GM23338 (cell line): ENCODE results near the gene IQGAP1. TPM values are rescaled to one million over a fixed set of nuclear protein-coding genes. Genes with fewer than 3 reads are reported as not detected.

Experiments
- ATAC-seq: fragments of 200-7000 bp; cut with Tn5 transposase; 3 replicates; pipeline ENCODE4 v1.9.1; 2020
- DNase-seq: peaks from one replicate; pipeline ENCODE4 v3.0.0-alpha.2; 2015; ENCODE audit warnings: low spot score
- H2AFZ ChIP-seq: fragments of 200-600 bp; sonication (generic); 2 replicates; pipeline ENCODE4 v1.8.0; 2016; ENCODE audit warnings: antibody characterized with exemption, mild to moderate bottlenecking, moderate library complexity
- H3F3A ChIP-seq: fragments of 200-600 bp; sonication (generic); replicated peaks from 2 replicates; pipeline ENCODE4 v1.8.0; 2017; ENCODE audit warnings: antibody characterized with exemption, mixed run types, low read depth
- H3K27ac ChIP-seq: fragments of 200-600 bp; sonication (generic); 2 replicates; pipeline ENCODE4 v1.6.1; 2016; ENCODE audit warnings: low read depth
- H3K27me3 ChIP-seq: fragments of 200-600 bp; sonication (generic); 2 replicates; pipeline ENCODE4 v1.8.0; 2016; ENCODE audit warnings: mild to moderate bottlenecking, mixed run types, moderate library complexity; ENCODE audit not compliant: insufficient read depth
- H3K36me3 ChIP-seq: fragments of 200-600 bp; sonication (generic); 2 replicates; pipeline ENCODE4 v1.8.0; 2016; ENCODE audit warnings: mild to moderate bottlenecking; ENCODE audit not compliant: insufficient read depth
- H3K4me1 ChIP-seq: fragments of 200-600 bp; sonication (generic); 2 replicates; pipeline ENCODE4 v1.8.0; 2016; ENCODE audit warnings: mild to moderate bottlenecking, moderate library complexity; ENCODE audit not compliant: insufficient read depth
- H3K4me2 ChIP-seq: fragments of 200-600 bp; sonication (generic); 2 replicates; pipeline ENCODE4 v1.7.1; 2017; ENCODE audit warnings: mixed run types
- H3K4me3 ChIP-seq: fragments of 200-600 bp; sonication (generic); 2 replicates; pipeline ENCODE4 v1.6.1; 2016; ENCODE audit warnings: mixed run types
- H3K79me2 ChIP-seq: fragments of 200-600 bp; sonication (generic); replicated peaks from 2 replicates; pipeline ENCODE4 v1.8.0; 2017; ENCODE audit warnings: mild to moderate bottlenecking; ENCODE audit not compliant: insufficient read depth
- H3K9me2 ChIP-seq: fragments of 200-600 bp; sonication (generic); 2 replicates; pipeline ENCODE4 v1.8.0; 2017; ENCODE audit not compliant: insufficient read depth
- H4K20me1 ChIP-seq: fragments of 200-600 bp; sonication (generic); replicated peaks from 2 replicates; pipeline ENCODE4 v1.8.0; 2017; ENCODE audit warnings: mild to moderate bottlenecking; ENCODE audit not compliant: insufficient read depth
- H3K27ac Mint-ChIP-seq: 2 replicates; pipeline ENCODE4 v1.8.0; 2020; ENCODE audit warnings: inconsistent platforms, mild to moderate bottlenecking, moderate library complexity, mixed read lengths
- H3K27me3 Mint-ChIP-seq: 3 replicates; pipeline ENCODE4 v1.8.0; 2022; ENCODE audit warnings: low read depth, mild to moderate bottlenecking, moderate library complexity, mixed read lengths, inconsistent platforms; ENCODE audit not compliant: insufficient read depth, poor library complexity
- H3K36me3 Mint-ChIP-seq: 3 replicates; pipeline ENCODE4 v1.8.0; 2021; ENCODE audit warnings: low read depth, mild to moderate bottlenecking, inconsistent platforms, moderate library complexity, mixed read lengths
- H3K4me1 Mint-ChIP-seq: 3 replicates; pipeline ENCODE4 v1.8.0; 2020; ENCODE audit warnings: mild to moderate bottlenecking, inconsistent platforms, mixed read lengths
- H3K4me3 Mint-ChIP-seq: 3 replicates; pipeline ENCODE4 v1.8.0; 2021; ENCODE audit warnings: moderate library complexity, mild to moderate bottlenecking, inconsistent platforms, mixed read lengths
- H3K9me3 Mint-ChIP-seq: 3 replicates; pipeline ENCODE4 v1.8.0; 2020; ENCODE audit warnings: moderate library complexity, mild to moderate bottlenecking, inconsistent platforms, mixed read lengths
- EZH2phosphoT487 ChIP-seq: fragments of 200-600 bp; sonication (generic); IDR thresholded peaks from one replicate; pipeline ENCODE4 v1.8.1; 2018; ENCODE audit warnings: antibody characterized with exemption; ENCODE audit not compliant: unreplicated experiment
- polyA plus RNA-seq: library from polyadenylated mRNA; unstranded; fragments of >200 nt; fragmentation: Nextera tagmentation; extraction: Ambion mirVana; gene quantifications from 2 replicates; pipeline ENCODE4 v1.2.1, GENCODE V29; 2016
- total RNA-seq: library from RNA; depleted of rRNA; stranded (reverse); fragments of >200 nt; shearing (Covaris generic); gene quantifications from 2 replicates; pipeline ENCODE4 v1.2.3, GENCODE V29; 2014
- TF ChIP-seq, protein P1 (sequence below): fragments of 250-450 bp; sonication (Bioruptor Pico); IDR thresholded peaks from 2 replicates; pipeline ENCODE4 v1.5.0; 2020; ENCODE audit warnings: mild to moderate bottlenecking, moderate library complexity
- TF ChIP-seq, protein P2 (sequence below): IDR thresholded peaks from one replicate; pipeline ENCODE4 v1.6.1; 2018; ENCODE audit warnings: antibody characterized with exemption; ENCODE audit not compliant: unreplicated experiment

IQGAP1 gene
- total and polyA plus RNA-seq, 2 experiments from 2014 or later: 92.7 to 159 TPM

DNA sequence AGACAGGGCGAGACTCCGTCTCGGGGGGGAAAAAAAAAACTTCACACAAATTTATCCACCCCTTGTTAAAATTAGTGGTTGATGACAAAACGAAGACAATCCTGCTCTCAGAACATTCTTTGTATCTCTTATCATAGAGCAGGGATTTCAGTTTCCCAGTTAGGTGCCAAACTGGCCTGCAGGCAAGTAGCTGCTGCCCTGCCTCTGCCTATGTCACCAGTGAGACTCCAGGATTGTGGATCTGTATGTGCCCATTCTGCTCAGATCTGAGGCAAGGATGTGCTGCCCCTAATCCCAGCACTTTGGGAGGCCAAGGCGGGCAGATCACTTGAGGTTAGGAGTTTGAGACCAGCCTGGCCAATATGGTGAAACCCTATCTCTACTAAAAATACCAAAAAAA lies 54.4 kb downstream of the IQGAP1 start (continued):
- TF ChIP-seq, protein P1, sequence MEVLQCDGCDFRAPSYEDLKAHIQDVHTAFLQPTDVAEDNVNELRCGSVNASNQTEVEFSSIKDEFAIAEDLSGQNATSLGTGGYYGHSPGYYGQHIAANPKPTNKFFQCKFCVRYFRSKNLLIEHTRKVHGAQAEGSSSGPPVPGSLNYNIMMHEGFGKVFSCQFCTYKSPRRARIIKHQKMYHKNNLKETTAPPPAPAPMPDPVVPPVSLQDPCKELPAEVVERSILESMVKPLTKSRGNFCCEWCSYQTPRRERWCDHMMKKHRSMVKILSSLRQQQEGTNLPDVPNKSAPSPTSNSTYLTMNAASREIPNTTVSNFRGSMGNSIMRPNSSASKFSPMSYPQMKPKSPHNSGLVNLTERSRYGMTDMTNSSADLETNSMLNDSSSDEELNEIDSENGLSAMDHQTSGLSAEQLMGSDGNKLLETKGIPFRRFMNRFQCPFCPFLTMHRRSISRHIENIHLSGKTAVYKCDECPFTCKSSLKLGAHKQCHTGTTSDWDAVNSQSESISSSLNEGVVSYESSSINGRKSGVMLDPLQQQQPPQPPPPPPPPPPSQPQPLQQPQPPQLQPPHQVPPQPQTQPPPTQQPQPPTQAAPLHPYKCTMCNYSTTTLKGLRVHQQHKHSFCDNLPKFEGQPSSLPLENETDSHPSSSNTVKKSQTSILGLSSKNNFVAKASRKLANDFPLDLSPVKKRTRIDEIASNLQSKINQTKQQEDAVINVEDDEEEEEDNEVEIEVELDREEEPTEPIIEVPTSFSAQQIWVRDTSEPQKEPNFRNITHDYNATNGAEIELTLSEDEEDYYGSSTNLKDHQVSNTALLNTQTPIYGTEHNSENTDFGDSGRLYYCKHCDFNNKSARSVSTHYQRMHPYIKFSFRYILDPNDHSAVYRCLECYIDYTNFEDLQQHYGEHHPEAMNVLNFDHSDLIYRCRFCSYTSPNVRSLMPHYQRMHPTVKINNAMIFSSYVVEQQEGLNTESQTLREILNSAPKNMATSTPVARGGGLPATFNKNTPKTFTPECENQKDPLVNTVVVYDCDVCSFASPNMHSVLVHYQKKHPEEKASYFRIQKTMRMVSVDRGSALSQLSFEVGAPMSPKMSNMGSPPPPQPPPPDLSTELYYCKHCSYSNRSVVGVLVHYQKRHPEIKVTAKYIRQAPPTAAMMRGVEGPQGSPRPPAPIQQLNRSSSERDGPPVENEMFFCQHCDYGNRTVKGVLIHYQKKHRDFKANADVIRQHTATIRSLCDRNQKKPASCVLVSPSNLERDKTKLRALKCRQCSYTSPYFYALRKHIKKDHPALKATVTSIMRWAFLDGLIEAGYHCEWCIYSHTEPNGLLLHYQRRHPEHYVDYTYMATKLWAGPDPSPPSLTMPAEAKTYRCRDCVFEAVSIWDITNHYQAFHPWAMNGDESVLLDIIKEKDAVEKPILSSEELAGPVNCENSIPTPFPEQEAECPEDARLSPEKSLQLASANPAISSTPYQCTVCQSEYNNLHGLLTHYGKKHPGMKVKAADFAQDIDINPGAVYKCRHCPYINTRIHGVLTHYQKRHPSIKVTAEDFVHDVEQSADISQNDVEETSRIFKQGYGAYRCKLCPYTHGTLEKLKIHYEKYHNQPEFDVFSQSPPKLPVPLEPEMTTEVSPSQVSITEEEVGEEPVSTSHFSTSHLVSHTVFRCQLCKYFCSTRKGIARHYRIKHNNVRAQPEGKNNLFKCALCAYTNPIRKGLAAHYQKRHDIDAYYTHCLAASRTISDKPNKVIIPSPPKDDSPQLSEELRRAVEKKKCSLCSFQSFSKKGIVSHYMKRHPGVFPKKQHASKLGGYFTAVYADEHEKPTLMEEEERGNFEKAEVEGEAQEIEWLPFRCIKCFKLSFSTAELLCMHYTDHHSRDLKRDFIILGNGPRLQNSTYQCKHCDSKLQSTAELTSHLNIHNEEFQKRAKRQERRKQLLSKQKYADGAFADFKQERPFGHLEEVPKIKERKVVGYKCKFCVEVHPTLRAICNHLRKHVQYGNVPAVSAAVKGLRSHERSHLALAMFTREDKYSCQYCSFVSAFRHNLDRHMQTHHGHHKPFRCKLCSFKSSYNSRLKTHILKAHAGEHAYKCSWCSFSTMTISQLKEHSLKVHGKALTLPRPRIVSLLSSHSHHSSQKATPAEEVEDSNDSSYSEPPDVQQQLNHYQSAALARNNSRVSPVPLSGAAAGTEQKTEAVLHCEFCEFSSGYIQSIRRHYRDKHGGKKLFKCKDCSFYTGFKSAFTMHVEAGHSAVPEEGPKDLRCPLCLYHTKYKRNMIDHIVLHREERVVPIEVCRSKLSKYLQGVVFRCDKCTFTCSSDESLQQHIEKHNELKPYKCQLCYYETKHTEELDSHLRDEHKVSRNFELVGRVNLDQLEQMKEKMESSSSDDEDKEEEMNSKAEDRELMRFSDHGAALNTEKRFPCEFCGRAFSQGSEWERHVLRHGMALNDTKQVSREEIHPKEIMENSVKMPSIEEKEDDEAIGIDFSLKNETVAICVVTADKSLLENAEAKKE (CRISPR knock-in tag): no peak

DNA sequence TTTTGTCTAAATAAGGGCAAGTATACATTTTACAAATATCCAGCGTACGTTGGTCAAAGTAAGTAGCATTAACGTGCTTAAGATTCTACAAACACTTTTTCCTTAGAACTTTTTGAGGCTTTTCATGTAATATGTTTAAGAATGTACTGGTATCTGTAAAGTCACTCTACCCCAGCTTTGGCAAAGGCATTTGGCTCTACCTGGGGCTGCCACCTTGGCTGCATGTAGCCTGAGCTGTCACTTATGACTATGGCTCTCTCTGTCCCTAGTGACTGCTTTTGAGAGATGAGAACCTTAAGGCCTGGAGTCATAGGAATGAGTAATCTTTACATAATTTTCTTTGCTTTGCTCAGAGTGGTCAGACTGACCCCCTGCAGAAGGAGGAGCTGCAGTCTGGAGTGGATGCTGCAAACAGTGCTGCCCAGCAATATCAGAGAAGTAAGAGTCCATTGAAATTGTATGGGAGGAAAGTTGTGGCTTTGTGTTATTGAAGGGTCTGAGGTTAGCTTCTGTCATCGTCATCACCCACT lies 61.2 kb downstream of the IQGAP1 start:
- no peak for DNase-seq
- 0 out of 2 replicates have a peak, but pooled peaks cover 9% of the 10 kb centered on the region for H3K79me2 ChIP-seq
- peaks cover 33% of the 10 kb centered on the region; the same call in 1 of the 2 replicates for H3K36me3 ChIP-seq

More for the DNA sequence above, 61.2 kb downstream of the IQGAP1 start:
- TF ChIP-seq, protein P2, sequence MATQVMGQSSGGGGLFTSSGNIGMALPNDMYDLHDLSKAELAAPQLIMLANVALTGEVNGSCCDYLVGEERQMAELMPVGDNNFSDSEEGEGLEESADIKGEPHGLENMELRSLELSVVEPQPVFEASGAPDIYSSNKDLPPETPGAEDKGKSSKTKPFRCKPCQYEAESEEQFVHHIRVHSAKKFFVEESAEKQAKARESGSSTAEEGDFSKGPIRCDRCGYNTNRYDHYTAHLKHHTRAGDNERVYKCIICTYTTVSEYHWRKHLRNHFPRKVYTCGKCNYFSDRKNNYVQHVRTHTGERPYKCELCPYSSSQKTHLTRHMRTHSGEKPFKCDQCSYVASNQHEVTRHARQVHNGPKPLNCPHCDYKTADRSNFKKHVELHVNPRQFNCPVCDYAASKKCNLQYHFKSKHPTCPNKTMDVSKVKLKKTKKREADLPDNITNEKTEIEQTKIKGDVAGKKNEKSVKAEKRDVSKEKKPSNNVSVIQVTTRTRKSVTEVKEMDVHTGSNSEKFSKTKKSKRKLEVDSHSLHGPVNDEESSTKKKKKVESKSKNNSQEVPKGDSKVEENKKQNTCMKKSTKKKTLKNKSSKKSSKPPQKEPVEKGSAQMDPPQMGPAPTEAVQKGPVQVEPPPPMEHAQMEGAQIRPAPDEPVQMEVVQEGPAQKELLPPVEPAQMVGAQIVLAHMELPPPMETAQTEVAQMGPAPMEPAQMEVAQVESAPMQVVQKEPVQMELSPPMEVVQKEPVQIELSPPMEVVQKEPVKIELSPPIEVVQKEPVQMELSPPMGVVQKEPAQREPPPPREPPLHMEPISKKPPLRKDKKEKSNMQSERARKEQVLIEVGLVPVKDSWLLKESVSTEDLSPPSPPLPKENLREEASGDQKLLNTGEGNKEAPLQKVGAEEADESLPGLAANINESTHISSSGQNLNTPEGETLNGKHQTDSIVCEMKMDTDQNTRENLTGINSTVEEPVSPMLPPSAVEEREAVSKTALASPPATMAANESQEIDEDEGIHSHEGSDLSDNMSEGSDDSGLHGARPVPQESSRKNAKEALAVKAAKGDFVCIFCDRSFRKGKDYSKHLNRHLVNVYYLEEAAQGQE: no peak
- no peak for TF ChIP-seq EZH2phosphoT487
- H3K4me1 Mint-ChIP-seq: peaks cover 13% of the 10 kb centered on the region
- Histone ChIP-seq H3K9me2 (no peaks in the 10 kb centered on the region), H4K20me1 (no peaks in the 10 kb centered on the region), H3F3A (no peaks in the 10 kb centered on the region), H3K4me1 (peaks cover 9% of the 10 kb centered on the region), H3K27ac (no peak overlapping the region), H3K27me3 (no peaks in the 10 kb centered on the region), H2AFZ (no peak overlapping the region), H3K4me3 (no peak overlapping the region), H3K4me2 (no peak overlapping the region)
- peaks cover 2% of the 10 kb centered on the region for H3K27me3 Mint-ChIP-seq
- ATAC-seq: no peak
- H3K36me3 Mint-ChIP-seq: peaks cover 43% of the 10 kb centered on the region
- no peak overlapping the region for H3K27ac Mint-ChIP-seq
- H3K9me3 Mint-ChIP-seq: no peaks in the 10 kb centered on the region
- no peak overlapping the region for H3K4me3 Mint-ChIP-seq
